H9 (cell line): ENCODE data around the gene ATP8A2. TPM values are rescaled to one million over a fixed set of nuclear protein-coding genes. Genes with fewer than 3 reads are reported as not detected.
A peak's percentile ranks its signal among the peaks of the same experiment; 100 is the strongest.

ENCODE experiments used
- DNase-seq: peaks from one replicate; pipeline ENCODE4 v3.0.0-alpha.2; 2017
- H2AFZ ChIP-seq: one replicate; pipeline ENCODE4 v1.6.1; 2013; ENCODE audit warnings: mild to moderate bottlenecking, low read length, control low read depth, moderate library complexity
- H2AK5ac ChIP-seq: 2 replicates; pipeline ENCODE4 v1.6.1; 2013; ENCODE audit warnings: low read length, control low read depth, mixed read lengths; ENCODE audit not compliant: insufficient read length
- H2BK120ac ChIP-seq: one replicate; pipeline ENCODE4 v1.6.1; 2013; ENCODE audit warnings: low read depth, mild to moderate bottlenecking, low read length, control low read depth, inconsistent platforms; ENCODE audit not compliant: poor library complexity, severe bottlenecking
- H2BK12ac ChIP-seq: 2 replicates; pipeline ENCODE4 v1.6.1; 2013; ENCODE audit warnings: low read length, control low read depth, mixed read lengths, low read depth; ENCODE audit not compliant: insufficient read length
- H2BK15ac ChIP-seq: 2 replicates; pipeline ENCODE4 v1.6.1; 2013; ENCODE audit warnings: low read depth, low read length, control low read depth
- H2BK20ac ChIP-seq: one replicate; pipeline ENCODE4 v1.6.1; 2013; ENCODE audit warnings: low read depth, mild to moderate bottlenecking, low read length, control low read depth, inconsistent platforms; ENCODE audit not compliant: poor library complexity, severe bottlenecking
- H2BK5ac ChIP-seq: 2 replicates; pipeline ENCODE4 v1.6.1; 2013; ENCODE audit warnings: low read length, control low read depth, mixed read lengths; ENCODE audit not compliant: insufficient read length
- H3K14ac ChIP-seq: 2 replicates; pipeline ENCODE4 v1.6.1; 2013; ENCODE audit warnings: low read length, control low read depth; ENCODE audit not compliant: insufficient read depth
- H3K18ac ChIP-seq: 2 replicates; pipeline ENCODE4 v1.6.1; 2013; ENCODE audit warnings: low read depth, mild to moderate bottlenecking, mixed read lengths, low read length, control low read depth; ENCODE audit not compliant: insufficient read length
- H3K23ac ChIP-seq: 2 replicates; pipeline ENCODE4 v1.6.1; 2013; ENCODE audit warnings: low read length, control low read depth, mixed read lengths, low read depth; ENCODE audit not compliant: insufficient read length
- H3K23me2 ChIP-seq: 2 replicates; pipeline ENCODE4 v1.6.1; 2013; ENCODE audit warnings: low read depth, mild to moderate bottlenecking, mixed read lengths, low read length, control low read depth; ENCODE audit not compliant: insufficient read length, poor library complexity, severe bottlenecking
- H3K27ac ChIP-seq: 2 replicates; pipeline ENCODE4 v1.5.1; 2013; ENCODE audit warnings: low read length, control low read depth, mixed read lengths, low read depth; ENCODE audit not compliant: insufficient read length
- H3K27me3 ChIP-seq: 2 replicates; pipeline ENCODE4 v1.6.1; 2013; ENCODE audit warnings: low read length, control low read depth, inconsistent platforms; ENCODE audit not compliant: insufficient read depth
- H3K4ac ChIP-seq: 2 replicates; pipeline ENCODE4 v1.6.1; 2013; ENCODE audit warnings: low read depth, mild to moderate bottlenecking, control low read depth, inconsistent platforms, low read length, moderate library complexity
- H3K4me1 ChIP-seq: 2 replicates; pipeline ENCODE4 v1.6.1; 2013; ENCODE audit warnings: low read length, control low read depth, inconsistent platforms; ENCODE audit not compliant: insufficient read depth
- H3K4me2 ChIP-seq: 2 replicates; pipeline ENCODE4 v1.6.1; 2013; ENCODE audit warnings: low read length, control low read depth, mixed read lengths; ENCODE audit not compliant: insufficient read length, insufficient read depth
- H3K56ac ChIP-seq: 2 replicates; pipeline ENCODE4 v1.6.1; 2013; ENCODE audit warnings: low read depth, mild to moderate bottlenecking, mixed read lengths, low read length, control low read depth; ENCODE audit not compliant: insufficient read length
- H3K79me1 ChIP-seq: 2 replicates; pipeline ENCODE4 v1.6.1; 2013; ENCODE audit warnings: low read depth, mild to moderate bottlenecking, moderate library complexity, low read length, control low read depth, inconsistent platforms; ENCODE audit not compliant: insufficient read depth, poor library complexity, severe bottlenecking
- H3K79me2 ChIP-seq: 2 replicates; pipeline ENCODE4 v1.6.1; 2013; ENCODE audit warnings: low read length, control low read depth, inconsistent platforms; ENCODE audit not compliant: insufficient read depth
- H3K9ac ChIP-seq: 2 replicates; pipeline ENCODE4 v1.6.1; 2013; ENCODE audit warnings: low read length, control low read depth, mixed read lengths; ENCODE audit not compliant: insufficient read length; ENCODE audit errors: extremely low read depth
- H3K9me3 ChIP-seq: one replicate; pipeline ENCODE4 v1.6.1; 2013; ENCODE audit warnings: low read depth, low read length, inconsistent platforms; ENCODE audit not compliant: control insufficient read depth
- H3T11ph ChIP-seq: one replicate; pipeline ENCODE4 v1.6.1; 2013; ENCODE audit warnings: mild to moderate bottlenecking, low read length, control low read depth, inconsistent platforms
- H4K20me1 ChIP-seq: one replicate; pipeline ENCODE4 v1.6.1; 2013; ENCODE audit not compliant: control insufficient read depth, insufficient read length, insufficient read depth
- H4K5ac ChIP-seq: 2 replicates; pipeline ENCODE4 v1.6.1; 2013; ENCODE audit warnings: low read depth, mild to moderate bottlenecking, mixed read lengths, low read length, control low read depth; ENCODE audit not compliant: insufficient read length
- H4K8ac ChIP-seq: replicated peaks from 2 replicates; pipeline ENCODE4 v1.6.1; 2013; ENCODE audit warnings: low read length, control low read depth, mixed read lengths, low read depth; ENCODE audit not compliant: insufficient read length
- H4K91ac ChIP-seq: 2 replicates; pipeline ENCODE4 v1.6.1; 2013; ENCODE audit warnings: low read depth, mild to moderate bottlenecking, moderate library complexity, mixed read lengths, low read length, control low read depth; ENCODE audit not compliant: insufficient read length
- H3K27ac Mint-ChIP-seq, 3 experiments: 2 replicates in 2 of 3; 3 replicates in 1 of 3; pipeline ENCODE4 v1.8.0; 2020 to 2021; ENCODE audit warnings: mixed read lengths in 3 of 3, mild to moderate bottlenecking in 1 of 3, moderate library complexity in 1 of 3
- H3K27me3 Mint-ChIP-seq: 2 replicates; pipeline ENCODE4 v1.8.0; 2021; ENCODE audit warnings: low read depth, mild to moderate bottlenecking, moderate library complexity, mixed read lengths
- H3K36me3 Mint-ChIP-seq, 3 experiments: 2 replicates in 2 of 3; 3 replicates in 1 of 3; pipeline ENCODE4 v1.8.0; 2020 to 2021; ENCODE audit warnings: low read depth in 3 of 3, mixed read lengths in 3 of 3; ENCODE audit not compliant: insufficient read depth in 1 of 3
- H3K4me1 Mint-ChIP-seq, 2 experiments: 2 replicates each; pipeline ENCODE4 v1.8.0; 2020; ENCODE audit warnings: mixed read lengths in 2 of 2
- H3K4me3 Mint-ChIP-seq, 2 experiments: 2 replicates in 1 of 2; 3 replicates in 1 of 2; pipeline ENCODE4 v1.8.0; 2020 to 2021; ENCODE audit warnings: mild to moderate bottlenecking in 2 of 2, mixed read lengths in 2 of 2, moderate library complexity in 1 of 2
- H3K9me3 Mint-ChIP-seq, 2 experiments: 2 replicates in 1 of 2; 3 replicates in 1 of 2; pipeline ENCODE4 v1.8.0; 2020; ENCODE audit warnings: mild to moderate bottlenecking in 2 of 2, mixed read lengths in 2 of 2, moderate library complexity in 1 of 2
- CTCF ChIP-seq: fragments of 200-600 bp; sonication (generic); conservative IDR thresholded peaks from 3 replicates; pipeline ENCODE4 v1.8.0; 2021; ENCODE audit warnings: antibody characterized with exemption, mild to moderate bottlenecking
- WGBS: extraction: QIAGEN DNeasy Blood & Tissue Kit; methylation state at CpG from one replicate; pipeline ENCODE4 v1.1.7; 2013; ENCODE audit warnings: missing lambda C conversion rate, low lambda C conversion rate, mixed read lengths; ENCODE audit not compliant: insufficient read length; ENCODE audit errors: extremely low coverage; 5-methylcytosine and 5-hydroxymethylcytosine counted together
- total RNA-seq: library from RNA; stranded (reverse); gene quantifications from 2 replicates; pipeline ENCODE4 v1.2.1, GENCODE V29; 2021

The ATP8A2 gene
- total RNA-seq, 1 experiment from 2014 or later: 18.2 TPM

- Histone ChIP-seq H3K18ac (no peak overlapping the region), H3K9ac (no peak overlapping the region), H2BK12ac (no peak overlapping the region), H4K91ac (no peak overlapping the region), H3K27me3 (no peaks in the 10 kb centered on the region), H2BK5ac (no peak overlapping the region), H3K4ac (no peak overlapping the region), H3K79me2 (no peaks in the 10 kb centered on the region), H2AFZ (peak overlapping the region; percentile 86), H2BK20ac (no peak overlapping the region), H3K79me1 (no peaks in the 10 kb centered on the region), H3K4me1 (no peaks in the 10 kb centered on the region; the same call in 1 of the 2 replicates), H4K8ac (no peak overlapping the region), H4K20me1 (no peaks in the 10 kb centered on the region), H3K23me2 (no peaks in the 10 kb centered on the region), H3K23ac (no peak overlapping the region), H4K5ac (no peak overlapping the region), H3T11ph (no peak overlapping the region), H3K56ac (no peak overlapping the region), H3K9me3 (no peaks in the 10 kb centered on the region), H2BK120ac (no peak overlapping the region), H3K4me2 (no peak overlapping the region), H2BK15ac (no peak overlapping the region), H3K27ac (no peak overlapping the region), H2AK5ac (no peak overlapping the region), H3K14ac (no peak overlapping the region)
- Mint-ChIP-seq H3K4me1 (peaks cover 10 to 12% of the 10 kb centered on the region in 2 experiments), H3K9me3 (peaks cover 2 to 3% of the 10 kb centered on the region in 2 experiments; a peak in 2 of 5 replicates), H3K36me3 (0 out of 7 replicates have a peak, but pooled peaks cover 0 to 2% (median 0%) of the 10 kb centered on the region in 3 experiments), H3K4me3 (no peak overlapping the region), H3K27me3 (peaks cover 2% of the 10 kb centered on the region; the same call in 1 of the 2 replicates), H3K27ac (no peak overlapping the region; a peak in 1 of 7 replicates)
- no CpG with 5 or more reads among the region's 4 CpGs for WGBS
- TF ChIP-seq CTCF: no peak
- no peak for DNase-seq
Observed at GRCh38 chr13:25384758-25385410, 13.1 kb downstream of the ATP8A2 start.
